Activated B cell treated with CpG ODN at 0.5 μM for 24 hours (primary cell): Measurements from ENCODE around the gene EBLN1. TPM values are rescaled to one million over a fixed set of nuclear protein-coding genes. Genes with fewer than 3 reads are reported as not detected.

Source experiments
- ATAC-seq: fragments of 200-7000 bp; cut with Tn5 transposase; one replicate; pipeline ENCODE4 v1.10.0; 2021; ENCODE audit warnings: low read depth, mild to moderate bottlenecking, moderate library complexity
- CTCF ChIA-PET: fragments of 350-600 bp; sonication (Branson Sonifier 250); formaldehyde crosslinking; loops from one replicate; lab custom pipeline; 2021; ENCODE audit warnings: antibody characterized with exemption; lab: Charles Lee
- POLR2A ChIA-PET: fragments of 350-600 bp; sonication (Branson Sonifier 250); formaldehyde crosslinking; loops from one replicate; lab custom pipeline; 2021; ENCODE audit warnings: antibody characterized with exemption; lab: Charles Lee
- DNase-seq: peaks from one replicate; pipeline ENCODE4 v3.0.0; 2022
- H3K27ac Mint-ChIP-seq: one replicate; pipeline ENCODE4 v1.8.0; 2020; ENCODE audit warnings: mixed read lengths
- H3K27me3 Mint-ChIP-seq: one replicate; pipeline ENCODE4 v1.8.0; 2021; ENCODE audit warnings: mixed read lengths
- H3K36me3 Mint-ChIP-seq: one replicate; pipeline ENCODE4 v1.8.0; 2021; ENCODE audit warnings: low read depth, mixed read lengths
- H3K4me1 Mint-ChIP-seq: one replicate; pipeline ENCODE4 v1.8.0; 2021; ENCODE audit warnings: mixed read lengths
- H3K4me3 Mint-ChIP-seq: one replicate; pipeline ENCODE4 v1.8.0; 2020; ENCODE audit warnings: mild to moderate bottlenecking, mixed read lengths
- H3K9me3 Mint-ChIP-seq: one replicate; pipeline ENCODE4 v1.8.0; 2020; ENCODE audit warnings: mixed read lengths
- intact Hi-C: fragments of 100-400 bp; cut with micrococcal nuclease; formaldehyde crosslinking; loops from one replicate; pipeline ENCODE4 v1.15.1; 2024
- total RNA-seq: library from RNA; stranded (reverse); gene quantifications from 2 replicates; pipeline ENCODE4 v1.2.3, GENCODE V29; 2022
- TF ChIP-seq, protein P1 (sequence below): fragments of 200-600 bp; IDR thresholded peaks from one replicate; pipeline ENCODE4 v1.8.0; 2022; ENCODE audit warnings: antibody characterized with exemption, mild to moderate bottlenecking

EBLN1 gene
- total RNA-seq, 1 donor from 2014 or later = not detected

- H3K27me3 Mint-ChIP-seq = peaks cover 3% of the 10 kb centered on the region
- DNase-seq = no peak
- no peak overlapping the region for H3K27ac Mint-ChIP-seq
- intact Hi-C loops = loop anchor here (5.0 kb wide), 1 partner anchor 62 kb away; no protein-coding TSS in a partner anchor
- TF ChIP-seq, protein P1, sequence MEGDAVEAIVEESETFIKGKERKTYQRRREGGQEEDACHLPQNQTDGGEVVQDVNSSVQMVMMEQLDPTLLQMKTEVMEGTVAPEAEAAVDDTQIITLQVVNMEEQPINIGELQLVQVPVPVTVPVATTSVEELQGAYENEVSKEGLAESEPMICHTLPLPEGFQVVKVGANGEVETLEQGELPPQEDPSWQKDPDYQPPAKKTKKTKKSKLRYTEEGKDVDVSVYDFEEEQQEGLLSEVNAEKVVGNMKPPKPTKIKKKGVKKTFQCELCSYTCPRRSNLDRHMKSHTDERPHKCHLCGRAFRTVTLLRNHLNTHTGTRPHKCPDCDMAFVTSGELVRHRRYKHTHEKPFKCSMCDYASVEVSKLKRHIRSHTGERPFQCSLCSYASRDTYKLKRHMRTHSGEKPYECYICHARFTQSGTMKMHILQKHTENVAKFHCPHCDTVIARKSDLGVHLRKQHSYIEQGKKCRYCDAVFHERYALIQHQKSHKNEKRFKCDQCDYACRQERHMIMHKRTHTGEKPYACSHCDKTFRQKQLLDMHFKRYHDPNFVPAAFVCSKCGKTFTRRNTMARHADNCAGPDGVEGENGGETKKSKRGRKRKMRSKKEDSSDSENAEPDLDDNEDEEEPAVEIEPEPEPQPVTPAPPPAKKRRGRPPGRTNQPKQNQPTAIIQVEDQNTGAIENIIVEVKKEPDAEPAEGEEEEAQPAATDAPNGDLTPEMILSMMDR = no peak
- no peaks in the 10 kb centered on the region for H3K36me3 Mint-ChIP-seq
- H3K4me3 Mint-ChIP-seq = no peak overlapping the region
- H3K4me1 Mint-ChIP-seq = no peaks in the 10 kb centered on the region
- no peak for ATAC-seq
- CTCF ChIA-PET = no interaction called here
- H3K9me3 Mint-ChIP-seq = no peaks in the 10 kb centered on the region
- POLR2A ChIA-PET = no interaction called here
Measured at GRCh38 chr10:22193945-22194344, 23.9 kb downstream of the EBLN1 start.

DNA sequence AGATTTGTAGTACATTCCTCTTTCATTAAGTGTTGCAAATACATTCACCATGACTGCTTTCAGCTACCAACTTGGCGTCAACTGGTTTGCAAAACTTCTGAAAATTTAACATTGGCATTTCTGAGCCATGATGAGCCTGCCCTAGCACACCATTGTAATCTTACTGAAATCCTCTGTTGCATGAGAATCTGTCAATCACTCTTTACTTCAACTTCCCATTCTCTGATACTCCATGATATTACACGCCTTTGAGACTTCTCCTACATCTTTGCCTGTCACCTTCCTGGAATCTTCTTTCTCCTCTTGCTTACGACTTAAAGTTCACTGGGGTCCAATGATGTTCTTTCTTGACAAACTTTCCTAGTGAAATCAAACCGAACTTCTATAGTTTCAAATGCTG, 32.2 kb downstream of the EBLN1 start:
- Mint-ChIP-seq H3K27ac (no peak overlapping the region), H3K36me3 (no peaks in the 10 kb centered on the region), H3K9me3 (peaks cover under 1% of the 10 kb centered on the region), H3K4me3 (no peak overlapping the region), H3K4me1 (no peaks in the 10 kb centered on the region), H3K27me3 (peaks cover 13% of the 10 kb centered on the region)
- TF ChIP-seq, protein P1 = no peak
- no peak for ATAC-seq
- ChIA-PET CTCF (no interaction called here), POLR2A (no interaction called here)
- intact Hi-C loops = no loop called here
- no peak for DNase-seq

- ChIA-PET CTCF (no interaction called here), POLR2A (no interaction called here)
- peaks cover 5% of the 10 kb centered on the region for H3K9me3 Mint-ChIP-seq
- TF ChIP-seq, protein P1 = no peak
- no peak overlapping the region for H3K27ac Mint-ChIP-seq
- H3K4me3 Mint-ChIP-seq = no peak overlapping the region
- DNase-seq (no peak), ATAC-seq (no peak)
- H3K27me3 Mint-ChIP-seq = peaks cover 13% of the 10 kb centered on the region
- H3K36me3 Mint-ChIP-seq = no peaks in the 10 kb centered on the region
- intact Hi-C loops = no loop called here
- no peaks in the 10 kb centered on the region for H3K4me1 Mint-ChIP-seq
Measured at GRCh38 chr10:22183771-22184461, 33.9 kb downstream of the EBLN1 start.

- DNase-seq (no peak), ATAC-seq (no peak)
- H3K4me3 Mint-ChIP-seq = no peak overlapping the region
- ChIA-PET CTCF (no interaction called here), POLR2A (no interaction called here)
- H3K27ac Mint-ChIP-seq = no peak overlapping the region
- TF ChIP-seq, protein P1 = no peak
- H3K27me3 Mint-ChIP-seq = peaks cover 18% of the 10 kb centered on the region
- peaks cover 5% of the 10 kb centered on the region for H3K9me3 Mint-ChIP-seq
- H3K36me3 Mint-ChIP-seq = no peaks in the 10 kb centered on the region
- no peaks in the 10 kb centered on the region for H3K4me1 Mint-ChIP-seq
- intact Hi-C loops = no loop called here
Measured at GRCh38 chr10:22180724-22181123, 37.1 kb downstream of the EBLN1 start.

DNA sequence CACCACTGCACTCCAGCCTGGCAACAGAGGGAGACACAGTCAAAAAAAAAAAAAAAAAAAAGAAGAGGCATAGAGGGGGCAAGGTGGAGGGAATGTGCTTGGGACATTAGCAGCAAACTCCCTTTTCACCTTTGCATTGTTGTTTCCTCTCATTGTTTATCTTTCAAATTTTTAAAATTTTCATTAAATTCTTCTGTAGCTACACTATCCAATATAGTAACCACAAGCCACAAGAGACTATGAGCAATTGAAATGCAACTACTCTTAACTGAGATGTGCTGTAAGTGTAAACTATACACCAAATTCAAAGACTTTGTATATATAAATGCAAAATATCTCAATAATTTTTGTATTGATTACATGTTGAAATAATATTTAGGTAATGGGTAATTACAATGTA, 43.4 kb downstream of the EBLN1 start:
- Mint-ChIP-seq H3K4me1 (no peaks in the 10 kb centered on the region), H3K9me3 (peaks cover 4% of the 10 kb centered on the region), H3K27ac (no peak overlapping the region), H3K36me3 (no peaks in the 10 kb centered on the region), H3K4me3 (no peak overlapping the region), H3K27me3 (peaks cover 13% of the 10 kb centered on the region)
- no peak for ATAC-seq
- ChIA-PET CTCF (no interaction called here), POLR2A (no interaction called here)
- intact Hi-C loops = no loop called here
- TF ChIP-seq, protein P1 = no peak
- no peak for DNase-seq
